B cell (primary cell): Measurements from ENCODE around the gene LEPR. TPM values are rescaled to one million over a fixed set of nuclear protein-coding genes. Genes with fewer than 3 reads are reported as not detected.

ENCODE experiments used
- ATAC-seq: fragments of 200-7000 bp; cut with Tn5 transposase; one replicate; pipeline ENCODE4 v1.10.0; 2021; ENCODE audit warnings: low read depth, mild to moderate bottlenecking, moderate number of reproducible peaks, moderate library complexity
- CTCF ChIA-PET: fragments of 350-600 bp; sonication (Branson Sonifier 250); formaldehyde crosslinking; loops from one replicate; lab custom pipeline; 2021; ENCODE audit warnings: antibody characterized with exemption, inconsistent platforms; lab: Charles Lee
- POLR2A ChIA-PET: fragments of 350-600 bp; sonication (Branson Sonifier 250); formaldehyde crosslinking; loops from one replicate; lab custom pipeline; 2021; ENCODE audit warnings: antibody characterized with exemption; lab: Charles Lee
- DNase-seq: peaks from one replicate; pipeline ENCODE4 v3.0.0; 2013
- H2AFZ ChIP-seq: 2 replicates; pipeline ENCODE4 v1.6.1; 2012; ENCODE audit warnings: mild to moderate bottlenecking, low read depth, low read length; ENCODE audit not compliant: insufficient read depth, poor library complexity, severe bottlenecking
- H3K27ac ChIP-seq, 2 donors: 1 replicate in 1 of 2; 2 replicates in 1 of 2; pipeline ENCODE4 v1.5.1; 2012 to 2013; ENCODE audit warnings: low read length in 2 of 2, mild to moderate bottlenecking in 2 of 2, moderate library complexity in 1 of 2
- H3K27me3 ChIP-seq, 4 experiments: fragments of 200-600 bp in 1 of 4; sonication (generic) in 1 of 4; replicated peaks in 1 of 4; 1 replicate in 2 of 4; 2 replicates in 2 of 4; pipeline versions ENCODE4 v1.6.1 to v1.7.0; 2013 to 2016; ENCODE audit warnings: low read length in 3 of 4, mild to moderate bottlenecking in 2 of 4, mixed read lengths in 1 of 4, moderate library complexity in 1 of 4; ENCODE audit not compliant: insufficient read depth in 4 of 4, control insufficient read depth in 3 of 4; ENCODE audit errors: control extremely low read depth in 1 of 4
- H3K36me3 ChIP-seq, 2 experiments: replicated peaks in 1 of 2; 1 replicate in 1 of 2; 2 replicates in 1 of 2; pipeline versions ENCODE4 v1.6.1 to v1.7.1; 2013; ENCODE audit warnings: low read length in 1 of 2; ENCODE audit not compliant: insufficient read depth in 2 of 2, control insufficient read depth in 1 of 2; ENCODE audit errors: control extremely low read depth in 1 of 2, extremely low read depth in 1 of 2
- H3K4me1 ChIP-seq, 2 donors: fragments of 200-600 bp in 1 of 2; sonication (generic) in 1 of 2; 1 replicate in 1 of 2; 2 replicates in 1 of 2; pipeline versions ENCODE4 v1.5.1 to v1.6.1; 2013 to 2017; ENCODE audit warnings: low read length in 2 of 2; ENCODE audit not compliant: control insufficient read depth in 2 of 2, insufficient read depth in 2 of 2
- H3K4me2 ChIP-seq: replicated peaks from 2 replicates; pipeline ENCODE3; 2012; ENCODE audit warnings: mild to moderate bottlenecking, low read depth, low read length; ENCODE audit not compliant: poor library complexity, severe bottlenecking
- H3K4me3 ChIP-seq, 5 experiments: fragments of 200-600 bp in 1 of 5; sonication (generic) in 1 of 5; 1 replicate in 3 of 5; 2 replicates in 2 of 5; pipeline versions ENCODE4 v1.5.1 to v1.7.0; 2011 to 2016; ENCODE audit warnings: low read length in 4 of 5, mild to moderate bottlenecking in 4 of 5, low read depth in 2 of 5, control low read depth in 1 of 5, moderate library complexity in 1 of 5; ENCODE audit not compliant: insufficient read depth in 1 of 5; ENCODE audit errors: control extremely low read depth in 1 of 5, extremely low read depth in 1 of 5
- H3K79me2 ChIP-seq: fragments of 200-600 bp; sonication (generic); one replicate; pipeline ENCODE4 v1.6.0; 2016; ENCODE audit warnings: low read length; ENCODE audit not compliant: control insufficient read depth, insufficient read depth
- H3K9ac ChIP-seq: fragments of 200-600 bp; sonication (generic); 2 replicates; pipeline ENCODE4 v1.6.1; 2017; ENCODE audit warnings: mild to moderate bottlenecking, low read length, moderate library complexity
- H3K9me3 ChIP-seq, 3 donors: one replicate each; pipeline versions ENCODE4 v1.6.1 to v1.7.1; 2013; ENCODE audit warnings: low read length in 2 of 3; ENCODE audit not compliant: control insufficient read depth in 2 of 3, insufficient read depth in 1 of 3; ENCODE audit errors: control extremely low read depth in 1 of 3
- H4K20me1 ChIP-seq: 2 replicates; pipeline ENCODE4 v1.6.0; 2012; ENCODE audit warnings: mild to moderate bottlenecking, low read length; ENCODE audit not compliant: insufficient read depth, control insufficient read depth, poor library complexity, severe bottlenecking
- H3K27ac Mint-ChIP-seq: one replicate; pipeline ENCODE4 v1.8.0; 2021; ENCODE audit warnings: mixed read lengths
- H3K27me3 Mint-ChIP-seq: one replicate; pipeline ENCODE4 v1.8.0; 2021; ENCODE audit warnings: mixed read lengths
- H3K4me1 Mint-ChIP-seq: one replicate; pipeline ENCODE4 v1.8.0; 2021; ENCODE audit warnings: mixed read lengths
- H3K4me3 Mint-ChIP-seq: one replicate; pipeline ENCODE4 v1.8.0; 2021; ENCODE audit warnings: mixed read lengths
- H3K9me3 Mint-ChIP-seq: one replicate; pipeline ENCODE4 v1.8.0; 2022; ENCODE audit warnings: mixed read lengths; ENCODE audit not compliant: insufficient read depth
- CTCF ChIP-seq: fragments of 200-600 bp; IDR thresholded peaks from one replicate; pipeline ENCODE4 v1.8.0; 2022; ENCODE audit warnings: antibody characterized with exemption, mild to moderate bottlenecking
- EZH2 ChIP-seq: IDR thresholded peaks from 2 replicates; pipeline ENCODE4 v1.6.1; 2012; ENCODE audit warnings: borderline replicate concordance, low read depth, mild to moderate bottlenecking, moderate library complexity, low read length; ENCODE audit not compliant: insufficient read depth, poor library complexity, severe bottlenecking
- WGBS: methylation state at CpG from one replicate; pipeline ENCODE4 v1.1.5; 2013; ENCODE audit warnings: missing lambda C conversion rate; ENCODE audit not compliant: insufficient coverage; 5-methylcytosine and 5-hydroxymethylcytosine counted together
- intact Hi-C: fragments of 100-400 bp; cut with micrococcal nuclease; formaldehyde crosslinking; loops from one replicate; pipeline ENCODE4 v1.10.0; 2022
- polyA plus RNA-seq: library from polyadenylated mRNA; depleted of rRNA; stranded (reverse); fragments of >200 nt; gene quantifications from 2 replicates; pipeline ENCODE4 v1.2.3, GENCODE V29; 2012
- total RNA-seq, 2 donors: library from RNA; stranded (reverse); fragments of 120-200 nt in 1 of 2; gene quantifications; 1 replicate in 1 of 2; 2 replicates in 1 of 2; pipeline versions ENCODE4 v1.2.3 to v1.2.4, GENCODE V29; 2013 to 2022

LEPR gene
- total and polyA plus RNA-seq, 2 donors (not counting 1 experiment from before 2014, with no cell fraction given): 0.19 to 0.30 TPM

DNA sequence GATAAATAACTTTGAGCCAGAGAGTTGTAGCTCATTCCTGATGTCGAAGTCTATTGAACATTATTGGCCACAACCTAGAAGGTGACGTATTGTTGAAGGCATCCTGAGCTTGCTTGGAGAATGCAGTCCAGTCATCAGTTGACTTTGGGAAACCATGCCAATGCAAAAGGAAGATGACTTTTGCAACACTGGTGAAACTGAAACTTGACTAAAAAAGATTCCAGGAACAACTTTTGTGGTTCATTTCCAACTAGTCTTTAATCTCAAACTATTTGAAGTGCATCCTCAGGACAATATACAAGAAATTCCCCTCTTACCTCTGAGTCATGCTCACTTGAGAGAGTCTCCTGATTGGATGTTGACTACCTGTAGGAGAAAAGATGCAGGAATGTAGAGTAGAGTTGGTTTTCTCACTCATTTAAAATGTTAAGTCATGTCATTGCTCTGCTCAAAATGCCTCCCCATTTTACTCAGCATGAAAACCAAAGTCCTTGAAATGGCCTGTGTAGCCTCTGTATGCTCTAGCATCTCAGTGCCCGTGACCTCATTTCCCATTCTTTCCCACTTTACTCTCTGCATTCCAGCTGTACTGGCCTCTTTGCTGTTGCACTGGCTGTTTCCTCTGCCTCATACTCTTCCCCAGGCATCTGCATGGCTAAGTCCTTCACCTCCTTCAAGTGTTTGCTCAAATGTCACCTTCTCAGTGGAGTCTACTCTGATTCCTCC, 24.4 kb upstream of the LEPR start:
- no peaks in the 10 kb centered on the region for H3K9me3 ChIP-seq
- H3K27ac ChIP-seq: no peak overlapping the region
- Mint-ChIP-seq H3K4me3 (no peak overlapping the region), H3K27ac (no peak overlapping the region), H3K4me1 (no peaks in the 10 kb centered on the region), H3K27me3 (peaks cover 4% of the 10 kb centered on the region), H3K9me3 (no peaks in the 10 kb centered on the region)
- intact Hi-C loops: no loop called here
- TF ChIP-seq EZH2 (no peak), CTCF (no peak)
- H3K27me3 ChIP-seq: no peaks in the 10 kb centered on the region
- no peak overlapping the region for H3K4me2 ChIP-seq
- ATAC-seq (no peak), DNase-seq (no peak)
- H3K4me1 ChIP-seq: no peaks in the 10 kb centered on the region
- H2AFZ ChIP-seq: no peak overlapping the region
- no peak overlapping the region for H3K4me3 ChIP-seq
- no peak overlapping the region for H3K9ac ChIP-seq
- no peaks in the 10 kb centered on the region for H3K36me3 ChIP-seq
- H3K79me2 ChIP-seq: no peaks in the 10 kb centered on the region
- 84% methylated on average over 3 of the region's 3 CpGs for WGBS
- POLR2A ChIA-PET: no interaction called here
- H4K20me1 ChIP-seq: no peaks in the 10 kb centered on the region
- CTCF ChIA-PET: interaction anchor here (0.5 kb wide), 1 partner anchor 1257 kb away, joined by 3 read pairs; no protein-coding TSS in a partner anchor

DNA sequence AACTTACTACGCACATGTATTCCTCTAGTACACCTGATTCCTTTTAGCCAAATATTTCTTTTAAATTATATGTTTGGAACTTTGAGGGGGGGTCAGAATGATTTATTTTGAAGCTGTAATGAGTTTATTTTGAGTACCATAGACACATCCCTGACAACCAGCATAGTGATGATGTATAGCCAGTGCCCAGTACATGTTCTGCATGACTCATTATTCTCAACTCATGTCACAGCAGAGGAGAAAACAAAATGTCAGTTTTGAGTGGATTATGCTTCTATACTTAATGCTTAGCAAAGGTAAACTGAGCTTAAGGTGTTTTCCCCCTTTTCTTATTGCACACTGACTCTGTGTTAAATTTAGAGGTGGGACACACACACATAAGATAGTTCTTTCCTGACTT, 22.4 kb upstream of the LEPR start:
- POLR2A ChIA-PET: no interaction called here
- H3K4me3 ChIP-seq: no peak overlapping the region
- no peaks in the 10 kb centered on the region for H3K27me3 ChIP-seq
- H3K27ac Mint-ChIP-seq: no peak overlapping the region
- no peak for TF ChIP-seq EZH2
- no peak for TF ChIP-seq CTCF
- H2AFZ ChIP-seq: no peak overlapping the region
- no peaks in the 10 kb centered on the region for H3K79me2 ChIP-seq
- H3K36me3 ChIP-seq: no peaks in the 10 kb centered on the region
- CTCF ChIA-PET: no interaction called here
- intact Hi-C loops: no loop called here
- no peaks in the 10 kb centered on the region for H3K4me1 Mint-ChIP-seq
- no peaks in the 10 kb centered on the region for H3K9me3 ChIP-seq
- no peak overlapping the region for H3K4me3 Mint-ChIP-seq
- no peaks in the 10 kb centered on the region for H3K9me3 Mint-ChIP-seq
- no peaks in the 10 kb centered on the region for H4K20me1 ChIP-seq
- no peak for DNase-seq
- H3K27ac ChIP-seq: no peak overlapping the region
- no peak for ATAC-seq
- H3K27me3 Mint-ChIP-seq: peaks cover 4% of the 10 kb centered on the region
- H3K4me2 ChIP-seq: no peak overlapping the region
- no peak overlapping the region for H3K9ac ChIP-seq
- no peaks in the 10 kb centered on the region for H3K4me1 ChIP-seq
- no CpG with 5 or more reads among the region's 1 CpG for WGBS
